Suprapubic skin (tissue), 4 donors: Measurements from ENCODE around the gene IFNK.

Experiments used
- POLR2A ChIP-seq, 2 donors: fragments of 450-650 bp; IDR thresholded peaks; one replicate each; pipeline ENCODE4 v1.6.1; 2017; ENCODE audit warnings: antibody characterized with exemption in 2 of 2, mild to moderate bottlenecking in 2 of 2, moderate library complexity in 2 of 2
- POLR2AphosphoS5 ChIP-seq, 3 donors: sonication (generic); formaldehyde crosslinking; IDR thresholded peaks; one replicate each; pipeline ENCODE4 v1.6.1; 2017; ENCODE audit warnings: antibody characterized with exemption in 3 of 3
- TF ChIP-seq, protein P1 (sequence below), 2 donors: fragments of 200-600 bp in 1 of 2; fragments of 450-650 bp in 1 of 2; sonication (generic) in 1 of 2; IDR thresholded peaks; one replicate each; pipeline ENCODE4 v1.5.1; 2016 to 2019; ENCODE audit warnings: antibody characterized with exemption in 2 of 2, mild to moderate bottlenecking in 1 of 2, moderate library complexity in 1 of 2

GRCh38 chr9:27528886-27529315, 4.8 kb downstream of the IFNK start:
- TF ChIP-seq, protein P1, sequence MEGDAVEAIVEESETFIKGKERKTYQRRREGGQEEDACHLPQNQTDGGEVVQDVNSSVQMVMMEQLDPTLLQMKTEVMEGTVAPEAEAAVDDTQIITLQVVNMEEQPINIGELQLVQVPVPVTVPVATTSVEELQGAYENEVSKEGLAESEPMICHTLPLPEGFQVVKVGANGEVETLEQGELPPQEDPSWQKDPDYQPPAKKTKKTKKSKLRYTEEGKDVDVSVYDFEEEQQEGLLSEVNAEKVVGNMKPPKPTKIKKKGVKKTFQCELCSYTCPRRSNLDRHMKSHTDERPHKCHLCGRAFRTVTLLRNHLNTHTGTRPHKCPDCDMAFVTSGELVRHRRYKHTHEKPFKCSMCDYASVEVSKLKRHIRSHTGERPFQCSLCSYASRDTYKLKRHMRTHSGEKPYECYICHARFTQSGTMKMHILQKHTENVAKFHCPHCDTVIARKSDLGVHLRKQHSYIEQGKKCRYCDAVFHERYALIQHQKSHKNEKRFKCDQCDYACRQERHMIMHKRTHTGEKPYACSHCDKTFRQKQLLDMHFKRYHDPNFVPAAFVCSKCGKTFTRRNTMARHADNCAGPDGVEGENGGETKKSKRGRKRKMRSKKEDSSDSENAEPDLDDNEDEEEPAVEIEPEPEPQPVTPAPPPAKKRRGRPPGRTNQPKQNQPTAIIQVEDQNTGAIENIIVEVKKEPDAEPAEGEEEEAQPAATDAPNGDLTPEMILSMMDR (IDR thresholded peaks at IDR 0.05): peak in 1 of 2 donors; percentile 7
- TF ChIP-seq POLR2A (IDR thresholded peaks at IDR 0.05): peak in 1 of 2 donors; percentile 71
- no peak for TF ChIP-seq POLR2AphosphoS5 (IDR thresholded peaks at IDR 0.05)
